ENCODE results near the gene PTGER3.

Gene PTGER3

DNA sequence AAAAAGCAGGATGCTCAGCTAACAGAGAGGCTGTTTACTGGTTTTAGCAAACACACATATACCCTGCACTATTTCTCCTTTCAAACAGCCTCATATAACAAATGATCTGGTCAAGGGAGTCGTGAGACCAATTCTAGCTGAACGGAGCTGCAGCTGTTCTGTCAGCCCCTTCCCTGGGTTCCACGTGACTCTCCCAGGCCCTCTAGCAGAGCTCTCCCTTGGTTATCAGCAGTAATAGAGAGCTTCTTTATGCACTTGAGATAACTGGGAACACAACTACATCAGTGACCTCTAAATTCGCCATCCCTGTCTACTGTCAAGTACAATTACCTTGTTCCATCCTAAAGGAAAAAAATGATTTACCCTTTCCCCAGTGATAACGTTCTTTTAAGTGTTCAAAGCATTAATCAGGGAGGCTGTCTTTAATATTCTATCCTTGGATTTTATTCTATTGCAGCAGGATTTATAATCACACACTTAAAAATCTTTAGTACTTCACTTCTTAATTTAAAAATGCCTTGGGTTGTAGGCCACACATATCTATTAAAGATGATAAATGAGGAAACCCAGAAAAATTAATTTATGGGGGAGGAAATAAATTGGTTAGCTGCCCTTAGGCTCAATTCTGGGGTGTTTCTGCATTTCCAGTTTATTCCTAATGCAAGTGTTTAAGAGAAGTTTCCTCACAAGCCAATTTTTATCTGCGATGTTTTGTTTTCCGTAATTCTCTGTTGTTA lies 28.2 kb downstream of the PTGER3 start:
- H3K27me3 ChIP-seq (ENCODE audit: insufficient read depth, poor library complexity, severe bottlenecking), result peaks cover 13% of the 10 kb centered on the region
- DNase-seq (ENCODE audit: low spot score) (no peak), ATAC-seq (ENCODE audit: low read depth) (no peak)
- H3K27ac ChIP-seq (ENCODE audit: poor library complexity, severe bottlenecking), result no peak overlapping the region
- no peaks in the 10 kb centered on the region for H3K36me3 ChIP-seq (ENCODE audit: low read depth)
- H3K9me3 ChIP-seq (ENCODE audit: severe bottlenecking), result no peaks in the 10 kb centered on the region
- TF ChIP-seq, protein P1, sequence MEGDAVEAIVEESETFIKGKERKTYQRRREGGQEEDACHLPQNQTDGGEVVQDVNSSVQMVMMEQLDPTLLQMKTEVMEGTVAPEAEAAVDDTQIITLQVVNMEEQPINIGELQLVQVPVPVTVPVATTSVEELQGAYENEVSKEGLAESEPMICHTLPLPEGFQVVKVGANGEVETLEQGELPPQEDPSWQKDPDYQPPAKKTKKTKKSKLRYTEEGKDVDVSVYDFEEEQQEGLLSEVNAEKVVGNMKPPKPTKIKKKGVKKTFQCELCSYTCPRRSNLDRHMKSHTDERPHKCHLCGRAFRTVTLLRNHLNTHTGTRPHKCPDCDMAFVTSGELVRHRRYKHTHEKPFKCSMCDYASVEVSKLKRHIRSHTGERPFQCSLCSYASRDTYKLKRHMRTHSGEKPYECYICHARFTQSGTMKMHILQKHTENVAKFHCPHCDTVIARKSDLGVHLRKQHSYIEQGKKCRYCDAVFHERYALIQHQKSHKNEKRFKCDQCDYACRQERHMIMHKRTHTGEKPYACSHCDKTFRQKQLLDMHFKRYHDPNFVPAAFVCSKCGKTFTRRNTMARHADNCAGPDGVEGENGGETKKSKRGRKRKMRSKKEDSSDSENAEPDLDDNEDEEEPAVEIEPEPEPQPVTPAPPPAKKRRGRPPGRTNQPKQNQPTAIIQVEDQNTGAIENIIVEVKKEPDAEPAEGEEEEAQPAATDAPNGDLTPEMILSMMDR (IDR thresholded peaks at IDR 0.05; ENCODE audit: poor library complexity, severe bottlenecking), result no peak
- no peaks in the 10 kb centered on the region for H3K4me1 ChIP-seq (ENCODE audit: insufficient read depth, poor library complexity, severe bottlenecking)
- no peak overlapping the region for H3K4me3 ChIP-seq (ENCODE audit: severe bottlenecking)

- H3K4me1 ChIP-seq (ENCODE audit: insufficient read depth, poor library complexity, severe bottlenecking), result no peaks in the 10 kb centered on the region
- H3K4me3 ChIP-seq (ENCODE audit: severe bottlenecking), result no peak overlapping the region
- DNase-seq (ENCODE audit: low spot score) (no peak), ATAC-seq (ENCODE audit: low read depth) (no peak)
- no peak overlapping the region for H3K27ac ChIP-seq (ENCODE audit: poor library complexity, severe bottlenecking)
- no peaks in the 10 kb centered on the region for H3K9me3 ChIP-seq (ENCODE audit: severe bottlenecking)
- TF ChIP-seq, protein P1 (IDR thresholded peaks at IDR 0.05; ENCODE audit: poor library complexity, severe bottlenecking), result no peak
- peaks cover 13% of the 10 kb centered on the region for H3K27me3 ChIP-seq (ENCODE audit: insufficient read depth, poor library complexity, severe bottlenecking)
- H3K36me3 ChIP-seq (ENCODE audit: low read depth), result no peaks in the 10 kb centered on the region
These were observed 28.8 kb downstream of the PTGER3 start for GRCh38 chr1:71018791-71019190.

GRCh38 chr1:71015745-71016144 lies 31.9 kb downstream of the PTGER3 start:
- DNase-seq (ENCODE audit: low spot score) (no peak), ATAC-seq (ENCODE audit: low read depth) (no peak)
- H3K27ac ChIP-seq (ENCODE audit: poor library complexity, severe bottlenecking), result no peak overlapping the region
- H3K9me3 ChIP-seq (ENCODE audit: severe bottlenecking), result no peaks in the 10 kb centered on the region
- TF ChIP-seq, protein P1 (IDR thresholded peaks at IDR 0.05; ENCODE audit: poor library complexity, severe bottlenecking), result no peak
- H3K36me3 ChIP-seq (ENCODE audit: low read depth), result no peaks in the 10 kb centered on the region
- H3K27me3 ChIP-seq (ENCODE audit: insufficient read depth, poor library complexity, severe bottlenecking), result peaks cover 4% of the 10 kb centered on the region
- no peaks in the 10 kb centered on the region for H3K4me1 ChIP-seq (ENCODE audit: insufficient read depth, poor library complexity, severe bottlenecking)
- no peak overlapping the region for H3K4me3 ChIP-seq (ENCODE audit: severe bottlenecking)

DNA sequence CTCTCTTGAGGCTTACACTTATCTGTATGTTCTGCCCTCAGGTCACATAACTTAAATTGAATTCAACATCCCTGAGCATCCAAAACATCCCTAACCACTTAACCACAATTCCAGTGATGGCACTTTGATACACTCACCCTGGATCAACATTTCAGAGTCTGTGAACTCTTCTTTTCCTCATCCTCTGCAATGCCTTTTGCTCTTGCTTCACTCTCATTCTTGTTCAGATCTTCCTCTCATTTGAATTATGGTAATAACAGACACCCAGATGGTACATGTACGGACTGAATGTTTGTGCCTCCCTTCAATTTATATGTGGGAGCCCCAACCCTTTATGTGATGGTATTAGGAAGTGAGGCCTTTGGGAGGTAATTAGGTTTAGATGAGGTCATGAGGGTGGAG lies 33.4 kb downstream of the PTGER3 start:
- TF ChIP-seq, protein P1 (IDR thresholded peaks at IDR 0.05; ENCODE audit: poor library complexity, severe bottlenecking), result no peak
- DNase-seq (ENCODE audit: low spot score) (no peak), ATAC-seq (ENCODE audit: low read depth) (no peak)
- no peaks in the 10 kb centered on the region for H3K4me1 ChIP-seq (ENCODE audit: insufficient read depth, poor library complexity, severe bottlenecking)
- no peak overlapping the region for H3K4me3 ChIP-seq (ENCODE audit: severe bottlenecking)
- H3K9me3 ChIP-seq (ENCODE audit: severe bottlenecking), result no peaks in the 10 kb centered on the region
- H3K27ac ChIP-seq (ENCODE audit: poor library complexity, severe bottlenecking), result no peak overlapping the region
- H3K27me3 ChIP-seq (ENCODE audit: insufficient read depth, poor library complexity, severe bottlenecking), result no peaks in the 10 kb centered on the region
- no peaks in the 10 kb centered on the region for H3K36me3 ChIP-seq (ENCODE audit: low read depth)

Data from RWPE2 (cell line).